ENCODE data around the gene PADI2. TPM values are rescaled to one million over a fixed set of nuclear protein-coding genes. Genes with fewer than 3 reads are reported as not detected.

PADI2 gene
- total and polyA plus RNA-seq, 2 experiments from 2014 or later, result 1.7 to 4.3 TPM

DNA sequence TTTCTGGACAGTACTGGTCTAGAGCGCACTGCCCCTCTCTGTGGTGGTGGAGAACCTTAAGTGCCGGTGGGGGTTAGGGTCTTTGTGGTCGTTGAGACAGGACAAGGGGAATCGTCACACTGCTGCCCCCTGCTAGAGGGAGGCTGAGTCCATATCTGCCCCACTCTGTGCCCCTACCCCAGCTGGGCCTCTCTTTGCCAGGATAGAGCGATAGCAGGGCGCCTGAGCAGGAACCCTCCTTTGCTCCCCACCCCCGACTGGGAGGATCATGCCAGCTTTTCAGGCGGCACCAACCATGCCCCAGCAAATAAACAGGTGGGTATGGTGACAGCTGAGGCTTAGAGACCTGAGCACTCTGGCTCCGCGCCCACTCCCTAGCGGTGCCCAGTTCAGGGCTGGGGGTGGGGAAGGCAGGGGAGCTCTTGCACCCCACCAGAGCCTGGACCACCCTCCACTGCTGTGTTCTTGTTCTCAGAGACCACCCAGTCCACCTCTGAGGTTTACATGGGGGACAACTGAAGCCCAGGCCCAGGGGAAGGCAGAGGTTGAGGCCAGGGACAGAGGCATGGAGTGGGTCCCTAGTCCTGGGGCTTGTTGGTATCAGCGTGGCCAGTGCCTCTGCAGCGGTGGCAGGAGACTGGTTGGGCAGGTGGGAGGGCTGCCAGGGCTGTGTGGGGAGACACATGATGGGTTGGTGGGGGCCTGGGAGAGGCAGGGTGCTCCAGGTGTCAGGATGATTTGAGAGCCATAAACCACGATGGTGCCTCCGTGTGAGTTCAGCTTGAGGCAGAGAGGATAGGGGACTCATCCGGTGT is 1.6 kb downstream of the PADI2 start (continued):
- TF ChIP-seq ZNF462 (CRISPR knock-in tag; IDR thresholded peaks at IDR 0.05) (no peak), NANOG (IDR thresholded peaks at IDR 0.05; ENCODE audit: borderline replicate concordance) (no peak), ZNF114 (CRISPR knock-in tag; IDR thresholded peaks at IDR 0.05) (no peak), EZH2phosphoT487 (IDR thresholded peaks at IDR 0.05; ENCODE audit: unreplicated experiment) (no peak), ETS1 (IDR thresholded peaks at IDR 0.05) (no peak), JUNB (IDR thresholded peaks at IDR 0.05; ENCODE audit: unreplicated experiment) (no peak), CREB1 (CRISPR knock-in tag; IDR thresholded peaks at IDR 0.05; ENCODE audit: low read depth) (no peak), POLR2AphosphoS5 (IDR thresholded peaks at IDR 0.05; ENCODE audit: low read depth) (no peak), ZNF331 (CRISPR knock-in tag; IDR thresholded peaks at IDR 0.05; ENCODE audit: low read depth) (no peak), EZH2 (IDR thresholded peaks at IDR 0.05; ENCODE audit: low read depth, unreplicated experiment) (no peak), CTCF (conservative IDR thresholded peaks at IDR 0.05; ENCODE audit: low read depth in 2 of 2) (no peak)
